NCI-H82 (cell line): ENCODE data around the gene PAX2.

Experiments
- DNase-seq: peaks from one replicate; lab custom pipeline; 2025; lab: John Stamatoyannopoulos, UW

PAX2 gene

GRCh38 chr10:100790761-100791208 is 45.4 kb downstream of the PAX2 start:
- DNase-seq, result no peak

- no peak for DNase-seq
Measured at GRCh38 chr10:100791369-100792058, 46.1 kb downstream of the PAX2 start.

DNA sequence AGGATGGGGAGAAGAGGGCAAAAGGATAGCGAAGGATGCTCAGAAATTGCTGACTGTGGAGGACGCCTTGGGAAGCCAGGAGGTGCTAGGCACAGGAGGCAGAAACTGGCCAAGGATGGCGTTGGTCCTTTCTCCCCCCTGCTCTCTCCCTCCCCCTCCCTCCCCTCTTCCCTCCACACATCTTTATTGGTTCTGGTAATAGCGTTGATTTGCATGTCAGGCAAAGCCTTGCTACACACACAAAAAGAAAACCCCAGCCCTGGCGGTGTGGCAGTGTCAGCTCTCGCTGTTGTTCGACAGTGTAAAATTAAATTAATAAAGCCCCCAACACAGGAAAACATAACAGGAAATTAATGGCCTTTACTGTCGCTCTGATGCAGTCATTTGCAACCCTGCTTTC is 47.2 kb downstream of the PAX2 start:
- DNase-seq, result peak; percentile 28

- no peak for DNase-seq
Measured at GRCh38 chr10:100793055-100793454, 47.7 kb downstream of the PAX2 start.

DNA sequence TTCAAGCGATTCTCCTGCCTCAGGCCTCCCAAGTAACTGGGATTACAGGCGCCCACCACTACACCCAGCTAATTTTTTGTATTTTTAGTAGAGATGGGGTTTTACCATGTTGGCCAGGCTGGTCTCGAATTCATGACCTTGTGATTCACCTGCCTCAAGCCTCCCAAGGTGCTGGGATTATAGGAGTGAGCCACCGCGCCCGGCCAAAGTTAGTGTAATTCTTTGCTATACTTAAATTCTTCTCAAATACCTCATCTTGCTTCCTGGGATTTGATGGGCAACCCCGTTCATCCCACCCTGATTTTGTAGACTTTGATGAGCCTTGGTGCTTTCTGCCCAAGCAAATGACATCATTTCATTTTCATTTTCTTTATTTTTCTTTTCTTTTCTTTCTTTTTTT is 54.5 kb downstream of the PAX2 start:
- no peak for DNase-seq

GRCh38 chr10:100800931-100801330 is 55.5 kb downstream of the PAX2 start:
- no peak for DNase-seq

DNA sequence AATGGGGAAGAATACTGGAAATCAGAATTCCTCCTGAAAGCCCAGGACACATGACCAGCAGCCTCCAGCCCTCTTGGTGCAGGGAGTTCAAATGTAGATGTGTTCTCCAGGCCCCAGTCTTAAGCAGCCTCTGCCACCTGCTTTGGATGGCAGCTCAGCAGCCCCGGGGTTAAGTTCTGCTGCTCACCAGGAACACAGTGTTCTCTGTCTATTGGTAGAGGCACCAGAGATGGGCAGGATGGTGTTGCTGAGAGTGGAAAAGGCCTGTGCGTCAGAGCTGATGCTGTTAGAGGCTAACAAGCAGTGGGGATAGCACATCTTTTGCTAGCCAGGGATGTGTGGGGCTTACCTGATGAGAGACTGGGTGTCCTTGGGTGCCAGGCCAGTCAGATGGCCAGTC is 56.8 kb downstream of the PAX2 start:
- DNase-seq, result no peak

- no peak for DNase-seq
Measured at GRCh38 chr10:100802607-100803006, 57.2 kb downstream of the PAX2 start.

GRCh38 chr10:100803492-100803891 is 58.1 kb downstream of the PAX2 start:
- no peak for DNase-seq

GRCh38 chr10:100803908-100804307 is 58.5 kb downstream of the PAX2 start:
- no peak for DNase-seq

- no peak for DNase-seq
Measured at GRCh38 chr10:100805543-100806355, 60.4 kb downstream of the PAX2 start.

DNA sequence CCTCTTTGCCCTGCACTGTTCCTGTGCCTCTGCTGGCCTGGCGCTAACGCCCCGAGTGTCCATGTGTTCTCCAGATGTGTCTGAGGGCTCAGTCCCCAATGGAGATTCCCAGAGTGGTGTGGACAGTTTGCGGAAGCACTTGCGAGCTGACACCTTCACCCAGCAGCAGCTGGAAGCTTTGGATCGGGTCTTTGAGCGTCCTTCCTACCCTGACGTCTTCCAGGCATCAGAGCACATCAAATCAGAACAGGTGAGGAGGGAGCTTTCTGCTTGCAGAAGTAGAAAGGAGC is 60.9 kb downstream of the PAX2 start:
- no peak for DNase-seq

DNA sequence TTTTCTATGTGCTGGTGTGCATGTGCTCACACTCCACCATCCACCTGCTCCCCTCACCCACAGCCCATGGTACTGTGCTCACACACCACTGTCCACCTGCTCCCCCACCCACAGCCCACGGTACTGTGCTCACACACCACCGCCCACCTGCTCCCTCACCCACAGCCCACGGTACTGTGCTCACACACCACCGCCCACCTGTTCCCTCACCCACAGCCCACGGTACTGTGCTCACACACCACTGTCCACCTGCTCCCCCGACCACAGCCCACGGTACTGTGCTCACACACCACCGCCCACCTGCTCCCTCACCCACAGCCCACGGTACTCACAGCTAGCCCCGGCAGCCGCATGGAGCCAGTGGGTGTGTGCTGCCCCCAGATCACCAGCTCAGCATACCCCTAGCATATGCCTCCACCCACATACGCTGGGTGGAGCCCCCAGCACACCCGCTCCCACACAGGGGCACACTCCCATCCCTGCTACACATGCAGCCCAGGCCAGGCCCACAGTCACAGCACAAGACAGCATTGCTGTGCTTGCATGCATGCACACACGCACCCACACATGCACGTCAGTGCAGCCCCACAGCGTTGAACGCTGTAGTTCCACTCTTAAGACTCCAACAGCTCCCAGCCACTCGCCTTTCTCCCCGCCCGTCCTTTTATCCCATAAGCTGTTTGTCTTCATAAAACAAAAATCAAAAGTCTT is 62.0 kb downstream of the PAX2 start:
- DNase-seq, result no peak

DNA sequence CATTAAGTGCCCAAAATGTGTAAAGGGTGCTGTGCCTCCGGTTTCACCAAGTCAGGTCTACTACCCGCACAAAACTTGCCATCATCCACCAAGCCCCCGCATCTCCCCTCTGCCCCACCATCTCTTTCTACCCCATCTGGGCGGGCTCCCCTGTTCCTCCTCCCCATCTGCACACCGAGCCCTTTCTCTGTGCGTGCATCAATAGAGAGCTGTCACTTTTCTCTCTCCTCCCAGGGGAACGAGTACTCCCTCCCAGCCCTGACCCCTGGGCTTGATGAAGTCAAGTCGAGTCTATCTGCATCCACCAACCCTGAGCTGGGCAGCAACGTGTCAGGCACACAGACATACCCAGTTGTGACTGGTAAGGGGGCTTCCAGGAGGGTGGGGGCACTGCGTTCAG is 63.5 kb downstream of the PAX2 start:
- DNase-seq, result no peak

DNA sequence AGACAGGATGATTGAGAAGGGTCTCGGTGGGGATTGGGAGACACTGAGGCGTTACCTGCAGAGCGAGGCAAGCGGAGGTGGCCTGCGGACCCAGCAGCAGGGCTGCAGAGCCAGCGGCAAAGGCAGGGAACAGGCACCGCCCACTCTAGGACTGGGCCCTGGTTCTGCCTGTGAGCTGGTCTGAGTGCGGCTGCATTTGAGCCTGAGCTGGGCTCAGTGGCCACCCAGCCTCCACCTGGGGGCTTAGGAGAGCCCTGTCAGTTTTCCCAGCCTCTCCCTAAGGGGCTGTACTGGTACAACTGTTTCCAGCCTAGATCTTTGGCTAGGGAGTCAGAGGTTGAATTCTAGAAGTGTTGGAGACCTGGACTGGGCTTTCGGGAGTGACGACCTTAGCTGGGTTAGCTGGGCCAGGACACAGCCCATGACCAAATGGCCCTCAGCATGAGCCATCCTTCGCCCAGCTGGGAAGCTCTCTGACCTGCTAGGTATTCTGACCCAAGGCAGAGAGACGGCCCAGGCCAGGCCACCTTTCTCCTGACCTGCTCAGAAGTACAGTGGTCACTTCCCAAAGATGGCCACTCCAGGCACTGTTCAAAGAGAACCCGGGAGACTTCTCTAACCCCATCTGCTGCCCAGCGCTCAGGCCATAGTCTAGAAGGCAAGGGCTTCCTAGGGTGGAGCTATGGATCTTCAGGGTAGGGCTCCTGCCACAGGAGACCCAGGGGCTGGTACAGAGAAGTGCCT is 64.9 kb downstream of the PAX2 start:
- DNase-seq, result no peak

DNA sequence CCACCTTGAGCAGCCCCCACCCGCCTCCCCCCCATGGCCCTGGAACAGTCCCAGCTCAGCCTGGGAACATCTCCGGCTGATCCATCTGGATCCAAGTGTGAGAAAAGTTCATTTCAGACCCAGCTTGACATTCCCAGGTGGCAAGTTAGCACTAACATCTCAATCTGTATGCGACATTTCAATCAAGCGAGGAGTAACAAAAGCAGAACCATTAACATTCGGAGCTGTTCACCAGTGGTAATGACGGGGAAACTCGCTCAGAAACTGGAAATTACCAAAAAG is 65.4 kb downstream of the PAX2 start:
- no peak for DNase-seq

- DNase-seq, result no peak
Measured at GRCh38 chr10:100811261-100811660, 65.9 kb downstream of the PAX2 start.

DNA sequence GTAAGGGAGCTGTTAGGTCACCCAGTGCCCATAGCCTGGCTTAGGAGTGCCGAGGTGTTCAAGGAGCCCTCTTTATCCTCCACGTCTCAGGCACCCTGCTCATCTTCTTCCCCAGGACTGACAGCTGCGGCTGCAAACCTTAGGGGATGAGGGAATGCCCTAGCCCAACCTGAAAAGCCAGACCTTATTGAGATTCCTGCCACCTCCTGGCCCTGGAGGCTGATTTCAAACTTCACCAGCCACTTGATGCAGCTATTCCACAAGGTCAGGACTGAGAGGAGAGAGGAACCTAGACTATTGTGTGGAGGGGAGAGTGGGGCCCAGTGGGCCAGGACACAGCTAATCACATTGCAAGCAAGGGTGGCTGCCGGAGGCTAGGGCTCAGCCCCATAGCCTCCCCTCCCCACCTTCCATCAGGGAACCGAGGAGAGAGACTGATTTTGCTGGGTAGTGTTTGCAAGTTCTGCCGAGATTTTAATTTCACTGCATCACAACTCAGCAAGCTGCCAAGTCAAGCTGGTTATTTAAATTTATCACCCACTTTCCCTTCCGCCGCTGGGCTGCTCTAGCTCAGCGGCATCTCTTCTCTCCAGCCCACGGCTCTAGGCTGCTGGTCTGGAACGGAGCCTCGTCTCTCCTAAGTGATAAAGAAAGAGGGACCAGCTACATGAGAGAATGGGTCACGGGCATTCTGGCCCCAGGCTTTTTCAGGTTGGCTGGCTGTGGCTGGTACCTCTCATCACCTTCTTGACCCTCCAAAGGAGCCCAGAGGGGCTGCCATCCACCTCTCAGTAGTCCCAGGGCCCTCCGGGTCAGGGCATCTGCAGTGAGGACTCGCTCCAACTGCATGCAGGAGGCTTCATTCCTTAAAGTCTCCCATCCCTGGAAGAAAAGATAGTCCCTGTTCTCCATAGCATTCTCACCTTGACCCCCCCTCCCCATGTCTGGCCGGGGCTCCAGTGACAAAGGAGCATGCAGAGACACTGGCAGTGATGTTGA is 66.7 kb downstream of the PAX2 start:
- DNase-seq, result no peak

DNA sequence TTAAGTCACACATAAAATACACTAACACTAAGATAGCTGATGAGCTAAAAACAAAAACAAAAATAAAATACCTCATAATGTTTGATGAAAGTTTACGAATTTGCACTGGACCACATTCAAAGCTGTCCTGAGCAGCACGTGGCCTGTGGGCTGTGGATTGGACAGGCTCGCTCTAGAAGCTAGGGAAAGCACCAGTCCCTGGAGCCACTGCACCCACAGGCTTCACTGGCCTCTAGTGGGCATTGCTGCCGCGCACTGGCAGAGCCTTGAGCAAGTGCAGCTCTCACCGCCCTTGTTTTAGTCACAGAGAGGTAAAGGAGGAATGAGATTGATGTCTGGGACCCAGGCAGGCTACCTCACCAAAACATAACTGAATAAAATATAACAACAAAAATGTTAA is 67.6 kb downstream of the PAX2 start:
- peak; percentile 7 for DNase-seq

DNA sequence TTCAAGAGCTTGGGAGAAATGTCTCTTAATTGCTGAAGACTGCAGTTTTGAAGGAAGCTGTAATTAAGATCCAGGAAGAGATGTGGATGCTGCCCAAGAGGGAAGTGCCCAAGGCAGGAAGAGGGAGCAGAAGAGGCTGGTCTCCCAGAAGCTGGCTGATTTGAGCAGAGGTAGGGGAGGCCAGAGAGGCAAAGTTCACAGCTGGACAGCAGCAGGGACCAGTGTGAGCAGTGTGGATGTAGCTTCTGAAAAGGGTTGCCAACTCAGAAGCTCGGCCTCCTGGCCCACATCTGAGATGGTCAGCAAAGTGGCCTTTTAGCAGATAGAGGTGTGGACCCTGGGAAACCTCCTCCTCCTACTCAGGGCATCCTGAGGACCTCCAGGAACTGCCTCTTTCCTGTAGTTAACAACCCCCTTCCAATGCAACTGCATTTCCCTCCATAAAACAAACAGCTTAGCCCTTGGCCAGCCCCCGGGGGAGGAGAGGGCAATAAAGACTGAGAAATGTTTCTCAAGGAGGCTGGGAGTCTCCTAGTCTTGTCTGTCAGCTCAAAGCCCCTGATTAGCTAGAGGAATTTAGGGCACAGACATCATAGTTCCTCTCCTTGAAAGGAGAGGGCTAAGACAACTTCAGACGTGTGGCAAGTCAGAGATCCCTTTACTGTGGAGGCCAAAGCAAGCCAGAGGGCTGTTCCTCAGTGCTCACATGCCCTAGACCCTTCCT is 69.5 kb downstream of the PAX2 start:
- DNase-seq, result no peak

GRCh38 chr10:100816671-100817070 is 71.3 kb downstream of the PAX2 start:
- peak; percentile 86 for DNase-seq
